NOMO-1 (cell line): ENCODE data around the gene ADAP2.
"Not testable (repeated sequence)": the region's sequence is repeated elsewhere in the genome, so short reads cannot be mapped to it uniquely, and the experiment has no call there.

Experiments used
- DNase-seq, 2 experiments: peaks; one replicate each; lab custom pipeline; 2025; ENCODE audit not compliant: unreplicated experiment in 2 of 2; lab: John Stamatoyannopoulos, UW

The ADAP2 gene

DNA sequence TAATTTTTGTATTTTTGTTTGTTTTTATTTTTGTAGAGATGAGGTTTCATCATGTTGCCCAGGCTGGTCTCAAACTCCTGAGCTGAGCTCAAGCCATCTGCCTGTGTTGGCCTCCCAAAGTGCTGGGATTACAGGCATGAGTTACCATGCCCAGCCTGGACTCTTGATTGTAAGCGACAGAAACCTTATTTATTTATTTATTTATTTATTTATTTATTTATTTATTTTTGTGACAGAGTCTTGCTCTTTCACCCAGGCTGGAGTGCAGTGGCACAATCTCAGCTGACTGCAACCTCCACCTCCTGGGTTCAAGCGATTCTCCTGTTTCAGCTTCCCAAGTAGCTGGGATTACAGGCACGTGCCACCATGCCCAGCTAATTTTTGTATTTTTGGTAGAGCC, 8.1 kb downstream of the ADAP2 start:
- not testable (repeated sequence) for DNase-seq

DNA sequence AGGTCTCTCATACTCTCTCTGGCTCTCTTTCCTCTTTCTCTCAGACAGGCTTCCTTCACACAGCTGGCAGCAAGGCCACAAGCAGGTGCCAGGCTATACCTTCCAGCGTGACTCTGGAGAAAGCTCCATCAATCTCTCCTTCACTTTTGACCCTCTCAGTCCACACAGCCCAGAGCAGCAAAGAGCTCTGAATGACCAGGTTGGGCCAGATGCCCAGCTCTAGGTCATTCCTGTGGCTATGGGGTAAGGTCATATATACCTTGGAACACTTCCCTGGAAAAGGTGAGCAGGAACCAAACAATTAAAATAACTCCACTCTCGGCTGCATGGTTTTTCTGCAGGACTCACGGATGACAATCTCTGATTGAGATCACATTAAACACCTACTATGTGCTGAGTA, 8.8 kb downstream of the ADAP2 start:
- DNase-seq = no peak

DNA sequence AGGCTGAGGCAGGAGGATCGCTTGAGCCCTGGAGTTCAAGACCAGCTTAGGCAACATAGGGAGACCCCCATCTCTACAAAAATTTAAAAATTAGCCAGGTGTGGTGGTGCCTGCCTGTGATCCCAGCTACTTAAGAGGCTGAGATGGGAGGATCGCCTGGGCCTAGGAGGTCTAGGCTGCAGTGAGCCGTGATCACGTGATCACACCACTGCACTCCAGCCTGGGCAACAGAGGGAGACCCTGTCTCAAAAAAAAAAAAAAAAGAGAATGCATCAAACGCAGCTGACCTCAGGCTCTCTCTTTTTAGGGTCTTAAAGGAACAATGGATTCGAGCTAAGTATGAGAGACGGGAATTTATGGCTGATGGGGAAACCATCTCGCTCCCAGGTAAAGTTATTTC, 9.8 kb downstream of the ADAP2 start:
- not testable (repeated sequence) for DNase-seq

- DNase-seq = no peak
These were observed 12.2 kb downstream of the ADAP2 start for GRCh38 chr17:30933966-30934365.

DNA sequence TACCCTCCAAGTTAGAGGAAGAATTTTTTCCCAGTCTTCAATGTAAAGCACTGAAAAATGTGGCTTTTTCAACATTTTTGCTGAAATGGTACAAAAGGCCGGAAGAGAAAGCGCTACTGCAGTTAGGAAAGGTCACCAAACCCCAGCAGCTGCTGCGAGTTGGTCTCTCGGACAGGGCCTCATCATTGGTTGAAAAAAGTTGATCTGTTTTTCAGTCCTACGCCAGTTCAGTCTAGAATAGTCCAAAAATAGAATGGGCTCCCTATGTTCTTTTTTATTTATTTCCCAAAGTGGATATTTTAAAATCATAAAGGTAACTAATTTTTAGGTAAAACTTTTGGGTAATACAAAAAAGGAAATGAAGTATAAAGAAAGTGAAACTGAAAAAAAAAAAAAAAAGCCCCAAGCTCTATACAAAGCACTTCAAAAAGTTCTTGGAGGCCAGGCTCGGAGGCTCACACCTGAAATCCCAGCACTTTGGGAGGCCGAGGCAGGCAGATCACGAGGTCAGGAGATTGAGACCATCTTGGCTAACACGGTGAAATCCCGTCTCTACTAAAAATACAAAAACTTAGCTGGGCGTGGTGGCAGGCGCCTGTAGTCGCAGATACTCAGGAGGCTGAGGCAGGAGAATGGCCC, 17.4 kb downstream of the ADAP2 start:
- DNase-seq = peak; percentile 47 to 70

DNA sequence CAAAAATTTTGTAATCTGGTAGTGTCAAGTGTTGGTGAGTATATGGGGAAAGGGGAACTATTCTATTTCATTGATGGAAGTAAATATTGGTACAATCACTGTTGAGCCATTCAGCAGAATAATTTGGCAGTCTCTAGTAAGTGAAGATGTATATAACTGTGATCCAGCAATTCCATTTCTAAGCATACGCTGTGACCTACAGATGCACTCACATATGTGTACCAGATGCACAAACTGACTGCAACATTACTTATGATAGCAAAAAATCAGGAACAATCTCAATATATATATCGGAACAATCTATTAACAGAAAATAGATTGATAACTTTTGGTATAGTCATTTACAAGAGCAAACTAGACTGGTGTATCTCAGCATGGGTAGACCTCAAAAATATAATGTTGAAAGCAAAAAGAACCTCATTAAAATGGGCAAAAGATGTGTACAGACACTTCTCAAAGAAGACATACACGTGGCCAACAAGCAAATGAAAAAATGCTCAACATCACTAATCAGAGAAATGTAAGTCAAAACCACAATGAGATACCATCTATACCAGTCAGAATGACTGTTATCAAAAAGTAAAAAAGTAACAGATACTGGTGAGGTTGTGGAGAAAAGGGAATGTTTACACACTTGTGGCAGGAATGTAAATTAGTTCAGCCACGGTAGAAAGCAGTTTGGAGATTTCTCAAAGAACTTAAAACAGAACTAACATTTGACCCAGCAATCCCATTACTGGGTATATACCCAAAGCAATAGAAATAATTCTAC, 20.7 kb downstream of the ADAP2 start:
- DNase-seq = no peak

DNA sequence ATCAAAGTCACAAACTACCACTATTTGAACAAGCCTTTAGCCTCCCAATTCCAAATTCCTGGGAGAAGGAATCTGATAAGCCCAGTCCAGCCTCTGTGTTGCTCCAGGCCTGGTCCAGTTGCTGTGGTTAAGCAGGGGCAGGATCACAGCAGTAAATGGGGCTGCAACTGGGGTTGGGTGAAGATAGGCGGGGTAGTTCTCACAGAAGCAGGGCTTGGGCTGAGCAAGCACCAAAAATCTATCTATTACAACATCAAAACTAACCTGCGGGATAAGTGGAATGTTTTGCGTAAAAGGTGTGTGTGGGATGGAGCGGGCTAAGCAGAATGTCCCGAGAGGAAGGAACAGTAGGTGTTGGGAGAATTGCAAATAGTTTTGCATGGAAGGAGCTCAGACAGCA, 26.1 kb downstream of the ADAP2 start:
- DNase-seq = no peak

GRCh38 chr17:30950189-30950588, 28.4 kb downstream of the ADAP2 start:
- no peak for DNase-seq

DNA sequence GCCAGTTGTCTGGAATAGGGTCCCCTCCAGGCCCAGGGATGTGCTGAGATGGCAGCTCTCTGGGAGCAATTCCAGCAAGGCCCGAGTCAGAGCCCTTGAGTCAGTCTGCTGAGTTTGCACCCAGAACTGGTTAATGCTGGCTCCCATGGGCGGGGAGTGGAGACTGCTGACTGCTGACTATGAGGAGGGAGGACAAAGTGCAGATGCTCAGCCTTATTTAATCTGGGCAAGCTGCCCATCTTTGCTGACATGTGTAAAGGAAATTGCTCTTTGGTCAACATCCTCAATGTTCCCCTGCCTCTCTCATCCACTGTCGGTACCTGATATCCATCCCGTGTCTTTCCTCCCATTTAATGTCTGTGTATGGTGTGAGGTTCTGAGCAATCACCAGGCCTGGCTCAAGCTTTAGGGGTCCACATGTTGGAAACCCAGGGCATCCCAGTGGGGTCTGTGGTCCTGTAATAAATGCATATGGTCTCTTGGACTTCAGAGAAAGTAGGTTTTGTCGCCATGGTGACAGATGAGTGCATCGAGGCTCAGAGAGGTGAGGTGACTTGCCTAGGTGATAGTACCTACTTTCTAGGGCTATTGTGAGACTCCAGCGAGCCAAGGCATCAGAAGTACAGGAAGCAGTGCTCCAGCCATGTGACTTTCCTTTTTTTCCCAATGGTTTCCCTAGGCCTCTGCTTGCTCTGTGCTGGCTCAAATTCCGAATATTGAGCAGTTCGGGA, 29.1 kb downstream of the ADAP2 start:
- DNase-seq = no peak

GRCh38 chr17:30952638-30953393, 31.1 kb downstream of the ADAP2 start:
- peak; percentile 66 to 79 for DNase-seq

DNA sequence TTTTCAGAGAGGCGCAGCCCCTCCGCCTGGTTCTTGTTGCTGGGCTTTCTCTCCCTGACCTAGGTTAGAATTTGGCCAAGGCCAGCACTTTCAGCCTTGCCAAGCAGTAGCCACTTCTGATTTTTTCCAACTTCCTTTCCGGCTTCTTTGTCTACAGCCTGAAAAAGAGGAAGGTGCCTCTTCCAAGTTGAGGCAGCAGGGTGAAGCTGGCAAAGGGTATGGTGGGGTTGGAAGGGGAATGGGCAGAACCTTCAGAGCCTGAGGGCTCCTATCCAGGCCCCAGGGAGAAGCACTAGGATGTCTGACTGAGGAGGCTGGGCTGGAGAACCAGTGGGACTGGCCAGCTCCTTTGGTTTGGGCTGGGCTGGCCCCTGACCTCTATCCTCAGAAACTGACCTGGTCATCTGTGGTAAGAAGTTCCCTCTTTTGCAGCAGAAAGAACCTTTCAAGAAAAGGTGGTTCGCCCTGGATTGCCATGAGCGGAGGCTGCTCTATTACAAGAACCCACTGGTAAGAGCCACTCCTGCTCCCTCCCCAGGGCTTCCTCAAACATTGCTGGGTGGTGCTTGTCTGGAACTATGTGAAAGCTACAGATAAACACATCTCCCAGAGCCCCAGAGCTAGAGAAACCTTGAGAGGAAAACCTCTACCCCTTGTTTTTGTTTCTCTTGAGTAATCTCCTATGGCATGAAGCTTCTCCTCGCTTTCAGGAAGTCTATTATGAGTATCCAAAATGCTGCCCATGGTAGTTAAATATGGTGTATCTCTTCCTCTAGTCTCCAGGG, 32.5 kb downstream of the ADAP2 start:
- DNase-seq = peak; percentile 65 to 83

DNA sequence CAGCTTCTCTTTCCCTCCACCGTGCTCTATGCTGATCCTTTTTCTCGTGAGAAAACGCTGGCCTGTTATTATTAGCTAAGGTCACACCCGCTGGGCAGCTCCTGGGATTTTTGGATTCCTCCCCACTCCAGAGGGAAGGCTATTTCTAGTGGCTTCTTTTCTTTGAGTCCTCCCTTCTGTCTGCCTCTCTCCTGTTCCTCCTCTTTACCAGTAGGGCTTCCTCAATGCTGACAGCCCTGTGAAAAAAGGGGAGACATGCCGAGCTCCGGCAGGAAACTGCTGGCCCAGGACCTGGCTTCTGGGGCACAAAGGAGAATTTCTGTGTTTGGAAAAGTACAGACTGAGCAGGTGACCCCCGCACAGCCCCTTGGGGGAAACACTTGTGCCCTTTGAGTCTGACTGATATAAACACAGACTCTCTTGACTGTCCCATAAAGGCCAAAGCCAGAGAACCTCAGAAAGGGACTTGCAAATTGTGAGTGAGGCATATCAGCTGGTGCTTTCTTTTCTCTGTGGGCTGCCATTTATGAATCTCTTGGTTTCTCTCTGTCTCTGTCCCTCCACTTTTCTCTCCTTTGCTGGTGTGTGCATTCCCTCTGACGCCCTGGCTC, 35.1 kb downstream of the ADAP2 start:
- DNase-seq = no peak

DNA sequence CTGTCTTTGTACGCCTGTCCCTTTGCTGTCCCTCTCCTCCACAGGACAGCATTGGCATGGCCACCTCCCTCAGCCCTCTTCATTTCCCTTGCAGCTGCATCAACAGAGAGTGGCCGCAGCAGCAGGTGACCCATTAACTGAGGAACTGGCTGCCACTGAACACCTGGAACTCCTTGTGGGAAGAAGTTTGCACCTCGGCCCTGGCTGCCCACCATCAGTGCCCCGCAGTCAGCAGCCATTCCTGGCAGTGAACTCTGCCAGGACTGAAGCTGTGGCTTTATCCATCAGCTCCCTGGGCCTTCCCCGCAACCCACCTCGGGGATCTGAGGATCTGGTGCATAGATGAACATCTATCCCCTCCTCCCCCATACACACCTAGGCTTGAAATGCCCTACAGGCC, 36.0 kb downstream of the ADAP2 start:
- no peak for DNase-seq

- DNase-seq = peak; percentile 38 to 88
These were observed 36.4 kb downstream of the ADAP2 start for GRCh38 chr17:30958187-30958586.

- peak in 1 of 2 experiments; percentile 24 for DNase-seq
These were observed 39.8 kb downstream of the ADAP2 start for GRCh38 chr17:30961209-30962188.

DNA sequence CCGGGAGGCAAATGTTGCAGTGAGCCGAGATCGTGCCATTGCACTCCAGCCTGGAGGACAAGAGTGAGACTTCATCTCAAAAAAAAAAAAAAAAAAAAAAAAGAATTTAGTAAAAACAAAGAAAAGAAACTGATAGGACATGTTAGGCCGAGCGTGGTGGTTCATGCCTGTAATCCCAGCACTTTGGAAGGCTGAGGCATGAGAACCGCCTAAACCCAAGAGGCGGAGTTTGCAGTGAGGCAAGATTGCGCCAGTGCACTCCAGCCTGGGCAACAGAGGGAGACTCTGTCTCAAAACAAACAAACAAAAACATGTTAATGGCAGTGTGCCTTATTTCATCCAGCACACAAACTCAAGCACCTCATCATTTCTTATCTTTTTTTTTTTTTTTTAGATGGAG, 42.6 kb downstream of the ADAP2 start:
- not testable (repeated sequence) for DNase-seq

DNA sequence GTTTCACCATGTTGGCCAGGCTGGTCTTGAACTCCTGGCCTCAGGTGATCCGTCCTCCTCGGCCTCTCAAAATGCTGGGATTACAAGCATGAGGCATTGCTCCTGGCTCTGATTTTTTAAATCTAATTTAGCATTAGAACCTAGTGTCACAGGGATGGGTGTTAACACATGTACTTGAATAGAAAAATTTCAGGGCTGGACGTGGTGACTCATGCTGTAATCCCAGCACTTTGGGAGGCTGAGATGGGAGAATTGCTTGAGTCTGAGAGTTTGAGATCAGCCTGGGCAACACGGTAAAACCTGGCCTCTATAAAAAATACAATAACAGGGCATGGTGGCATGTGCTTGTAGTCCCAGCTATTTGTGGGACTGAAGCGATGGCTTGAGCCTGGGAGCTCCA, 43.1 kb downstream of the ADAP2 start:
- no peak for DNase-seq

- no peak for DNase-seq
These were observed 43.9 kb downstream of the ADAP2 start for GRCh38 chr17:30965686-30966085.

- DNase-seq = not testable (repeated sequence)
These were observed 46.2 kb downstream of the ADAP2 start for GRCh38 chr17:30967911-30968310.
